Adrenal gland (tissue), 19 donors: ENCODE data around the gene CETN3. TPM values are rescaled to one million over a fixed set of nuclear protein-coding genes. Genes with fewer than 3 reads are reported as not detected.

Experiments
- DNase-seq, 7 donors: peaks; one replicate each; pipeline ENCODE4 v3.0.0-alpha.2; 2019 to 2020
- H3K27ac ChIP-seq, 5 donors: fragments of 200-600 bp; sonication (generic) in 4 of 5; 1 replicate in 3 of 5; 2 replicates in 2 of 5; pipeline versions ENCODE4 v1.5.1 to v1.8.0; 2016 to 2020; ENCODE audit warnings: mild to moderate bottlenecking in 1 of 5
- H3K27me3 ChIP-seq: fragments of 200-600 bp; 2 replicates; pipeline ENCODE4 v1.8.0; 2021
- H3K36me3 ChIP-seq, 2 donors: fragments of 200-600 bp; replicated peaks in 1 of 2; 1 replicate in 1 of 2; 2 replicates in 1 of 2; pipeline versions ENCODE4 v1.5.1 to v1.8.0; 2018 to 2022
- H3K4me1 ChIP-seq, 2 donors: fragments of 200-600 bp; replicated peaks in 1 of 2; 1 replicate in 1 of 2; 2 replicates in 1 of 2; pipeline versions ENCODE4 v1.5.1 to v1.8.0; 2018 to 2021
- H3K4me3 ChIP-seq, 4 donors: fragments of 200-600 bp; sonication (generic) in 3 of 4; one replicate each; pipeline ENCODE4 v1.5.1; 2016 to 2018
- H3K9me3 ChIP-seq, 3 donors: fragments of 200-600 bp; sonication (generic) in 1 of 3; replicated peaks in 1 of 3; 1 replicate in 2 of 3; 2 replicates in 1 of 3; pipeline versions ENCODE4 v1.5.1 to v1.8.0; 2016 to 2021
- CTCF ChIP-seq, 6 experiments: fragments of 450-650 bp in 4 of 6; fragments of 200-600 bp in 2 of 6; sonication (generic) in 1 of 6; IDR thresholded peaks; 1 replicate in 5 of 6; 2 replicates in 1 of 6; pipeline versions ENCODE4 v1.5.1 to v1.8.0; 2016 to 2021; ENCODE audit warnings: antibody characterized with exemption in 6 of 6, mild to moderate bottlenecking in 2 of 6, moderate library complexity in 1 of 6
- POLR2A ChIP-seq, 2 donors: fragments of 450-650 bp; IDR thresholded peaks; one replicate each; pipeline ENCODE4 v1.6.1; 2017; ENCODE audit warnings: antibody characterized with exemption in 2 of 2, mild to moderate bottlenecking in 2 of 2, moderate library complexity in 1 of 2
- WGBS, 4 donors: extraction: QIAGEN DNeasy Blood & Tissue Kit in 2 of 4; methylation state at CpG; one replicate each; pipeline versions ENCODE4 v1.1.5 to v1.1.7; 2013 to 2017; 5-methylcytosine and 5-hydroxymethylcytosine counted together
- intact Hi-C, 2 donors: fragments of 100-400 bp; cut with DNase I; formaldehyde crosslinking; loops; one replicate each; pipeline versions ENCODE4 v1.14.1 to v1.15.0; 2022 to 2023
- long read RNA-seq, 10 donors: library from polyadenylated mRNA in 3 of 10; unstranded in 2 of 10; stranded (forward) in 1 of 10; transcript quantifications; one replicate each; pipeline ENCODE4 v2.0.0 and lab custom pipeline, GENCODE V29; 2021 to 2026
- polyA plus RNA-seq, 3 donors: library from polyadenylated mRNA; stranded (reverse); fragments of 200-250 nt in 2 of 3; fragments of 350-450 nt in 1 of 3; fragmentation: Illumina TruSeq in 1 of 3; extraction: RNeasy Lipid Tissue Mini Kit (QIAGEN cat#74804) in 1 of 3; gene quantifications; one replicate each; pipeline ENCODE4 v1.2.3, GENCODE V29; 2013 to 2014
- total RNA-seq, 9 donors: library from RNA; depleted of rRNA in 4 of 9; stranded (reverse); fragments of >200 nt in 4 of 9; fragments of 120-200 nt in 1 of 9; fragmentation: NEBNext Ultra II Directional in 1 of 9; extraction: Animal tissue kit (Norgen Biotek cat#: 25700) in 1 of 9; gene quantifications; one replicate each; pipeline versions ENCODE4 v1.1.0 to v1.2.4, GENCODE V29; 2013 to 2023
- donor health status: healthy with polysubstance abuse.
- donor health status: Bipolar disorder and iron deficiency.
- donor health status: DM: yes; HTN: yes; CAD: no.
- donor health status: DM: no; HTN: no; CAD: no.
- donor health status: DM: no; HTN: no; CAD: no.
- donor health status: DM: yes; HTN: yes; CAD: no.

Gene CETN3
- total RNA-seq (10 to 100 TPM in 7 of 9 donors, 1 to 10 TPM in 2; 5.0 to 40.4 (median 19.9) TPM), polyA plus RNA-seq (10 to 100 TPM; 20.4 to 59.2 (median 29.9) TPM)
- long read RNA-seq, donor 1, transcript CETN3-201 (5 exons, 2,432 nt): major isoform, 21 of 38 reads
- long read RNA-seq, donor 1, partial matches to known transcripts: 14 of 38 reads
- long read RNA-seq, donor 1, other reads (novel, unspliced or antisense): 0 of 38 reads
- long read RNA-seq, donor 2, transcript CETN3-201 (5 exons, 2,432 nt): major isoform, 22 of 24 reads
- long read RNA-seq, donor 2, partial matches to known transcripts: 0 of 24 reads
- long read RNA-seq, donor 2, other reads (novel, unspliced or antisense): 0 of 24 reads
- long read RNA-seq, donor 3, transcript CETN3-201 (5 exons, 2,432 nt): major isoform, 16 of 17 reads
- long read RNA-seq, donor 3, partial matches to known transcripts: 0 of 17 reads
- long read RNA-seq, donor 3, other reads (novel, unspliced or antisense): 0 of 17 reads
- long read RNA-seq, donor 4, transcript CETN3-201 (5 exons, 2,432 nt): major isoform, 8 of 8 reads
- long read RNA-seq, donor 4, partial matches to known transcripts: 0 of 8 reads
- long read RNA-seq, donor 4, other reads (novel, unspliced or antisense): 0 of 8 reads
- long read RNA-seq, donor 5, transcript CETN3-201 (5 exons, 2,432 nt): major isoform, 25 of 29 reads
- long read RNA-seq, donor 5, partial matches to known transcripts: 3 of 29 reads
- long read RNA-seq, donor 5, other reads (novel, unspliced or antisense): 1 of 29 reads
- long read RNA-seq, donor 6, transcript CETN3-201 (5 exons, 2,432 nt): major isoform, 6 of 6 reads
- long read RNA-seq, donor 6, partial matches to known transcripts: 0 of 6 reads
- long read RNA-seq, donor 6, other reads (novel, unspliced or antisense): 0 of 6 reads
- long read RNA-seq, donor 7, transcript CETN3-201 (5 exons, 2,432 nt): major isoform, 6 of 8 reads
- long read RNA-seq, donor 7, partial matches to known transcripts: 0 of 8 reads
- long read RNA-seq, donor 7, other reads (novel, unspliced or antisense): 0 of 8 reads
- long read RNA-seq, donor 8, transcript CETN3-201 (5 exons, 2,432 nt): major isoform, 27 of 36 reads
- long read RNA-seq, donor 8, transcript CETN3-205 (3 exons, 664 nt): minor isoform, 6 of 36 reads
- long read RNA-seq, donor 8, partial matches to known transcripts: 0 of 36 reads
- long read RNA-seq, donor 8, other reads (novel, unspliced or antisense): 0 of 36 reads
- long read RNA-seq, donor 9, transcript CETN3-201 (5 exons, 2,432 nt): major isoform, 20 of 22 reads
- long read RNA-seq, donor 9, partial matches to known transcripts: 0 of 22 reads
- long read RNA-seq, donor 9, other reads (novel, unspliced or antisense): 0 of 22 reads
- long read RNA-seq, donor 10, transcript CETN3-201 (5 exons, 2,432 nt): major isoform, 7 of 8 reads
- long read RNA-seq, donor 10, partial matches to known transcripts: 0 of 8 reads
- long read RNA-seq, donor 10, other reads (novel, unspliced or antisense): 0 of 8 reads

GRCh38 chr5:90409318-90410177, at the start of gene CETN3:
Gene CETN3, minus strand, starts transcription at chr5:90409756. Its CDS starts 95 bp downstream, at chr5:90409661.
- H3K27ac ChIP-seq: peak within 1 kb of the TSS; percentile 92 to 99 (median 93)
- TF ChIP-seq POLR2A (IDR thresholded peaks at IDR 0.05): peak; percentile 89 to 95
- TF ChIP-seq CTCF (IDR thresholded peaks at IDR 0.05): no peak
- DNase-seq: peak; percentile 90 to 97 (median 95)
- H3K27me3 ChIP-seq: no peaks in the 10 kb centered on the region
- no peaks in the 10 kb centered on the region for H3K9me3 ChIP-seq
- peak within 1 kb of the TSS; percentile 76 to 98 (median 82) for H3K4me3 ChIP-seq
- WGBS, 4 donors: 0 to 1% (median 0%) methylated on average over 21 to 51 of the region's 51 CpGs
- H3K4me1 ChIP-seq: peaks cover 0 to 36% of the 10 kb centered on the region in 2 donors
- H3K36me3 ChIP-seq: no peaks in the 10 kb centered on the region
- intact Hi-C loops: no loop called here

- Histone ChIP-seq H3K4me3 (no peak overlapping the region), H3K9me3 (no peaks in the 10 kb centered on the region), H3K27me3 (no peaks in the 10 kb centered on the region), H3K36me3 (no peaks in the 10 kb centered on the region), H3K27ac (no peak overlapping the region), H3K4me1 (no peaks in the 10 kb centered on the region)
- no peak for DNase-seq
- no peak for TF ChIP-seq CTCF (IDR thresholded peaks at IDR 0.05)
- TF ChIP-seq POLR2A (IDR thresholded peaks at IDR 0.05): no peak
- intact Hi-C loops: no loop called here
These were observed 37.4 kb upstream of the CETN3 start for GRCh38 chr5:90446961-90447360.

GRCh38 chr5:90440644-90441043, 31.1 kb upstream of the CETN3 start:
- TF ChIP-seq POLR2A (IDR thresholded peaks at IDR 0.05) (no peak), CTCF (IDR thresholded peaks at IDR 0.05) (no peak)
- WGBS, 4 donors: 56 to 69% (median 64%) methylated on average over 2 of the region's 2 CpGs
- peaks cover 0 to 11% of the 10 kb centered on the region in 2 donors for H3K4me1 ChIP-seq
- H3K36me3 ChIP-seq: no peaks in the 10 kb centered on the region
- intact Hi-C loops: no loop called here
- H3K9me3 ChIP-seq: no peaks in the 10 kb centered on the region
- no peak for DNase-seq
- no peak overlapping the region for H3K4me3 ChIP-seq
- no peaks in the 10 kb centered on the region for H3K27me3 ChIP-seq
- H3K27ac ChIP-seq: no peak overlapping the region
